ENCODE measurements around the gene CACNG4. TPM values are rescaled to one million over a fixed set of nuclear protein-coding genes. Genes with fewer than 3 reads are reported as not detected.

Gene CACNG4
- total RNA-seq, 1 experiment from 2014 or later: not detected

DNA sequence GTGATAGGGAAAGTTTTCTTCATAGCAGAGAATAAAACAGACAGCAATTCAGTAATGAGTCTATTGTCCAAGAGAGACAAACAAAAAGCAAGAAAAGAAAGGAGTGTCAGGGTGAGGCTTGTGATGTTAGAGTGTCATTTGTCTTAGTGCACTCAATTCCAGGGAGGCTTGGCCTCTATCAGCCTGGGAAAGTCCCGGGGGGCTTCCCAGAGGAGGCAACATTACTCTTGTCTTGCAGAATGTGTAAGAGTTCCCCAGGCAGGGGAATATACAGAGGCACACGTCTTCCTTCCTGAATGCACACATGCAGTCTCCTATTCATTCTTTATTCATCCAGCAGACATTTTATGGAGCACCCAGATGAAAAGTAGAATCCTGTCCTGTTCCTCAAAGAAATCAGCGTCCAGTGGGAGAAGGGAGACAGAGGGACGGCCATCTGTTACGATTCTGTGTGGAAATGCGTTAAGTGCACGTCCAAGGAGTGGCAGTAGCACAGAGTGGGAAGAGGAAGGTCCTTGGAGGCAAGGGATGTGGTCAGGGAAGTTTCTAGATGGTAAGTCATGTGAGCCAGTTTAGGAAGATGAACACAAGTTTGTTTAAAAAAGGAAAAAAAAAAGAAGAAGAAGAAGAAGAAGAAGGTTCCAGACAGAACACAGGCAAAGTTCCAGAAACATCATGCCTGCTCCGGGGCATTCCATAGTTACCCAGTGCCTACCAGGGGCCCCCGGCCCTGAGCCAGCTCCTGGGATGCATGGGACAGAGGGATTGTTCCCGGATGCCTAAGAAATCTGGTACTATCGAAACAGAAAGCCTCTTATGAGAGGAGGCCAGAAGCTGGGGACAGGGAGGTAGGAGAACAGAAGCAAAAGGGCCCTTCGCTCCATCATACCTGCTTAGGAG, 21.1 kb downstream of the CACNG4 start:
- Histone ChIP-seq H3K27me3 (ENCODE audit: insufficient read depth, low read length) (peaks cover 34% of the 10 kb centered on the region; the same call in 1 of the 2 replicates), H3K4me3 (replicated peaks in 1 of 2; ENCODE audit: low read depth in 1 of 2, low read length in 2 of 2) (no peak overlapping the region), H3K36me3 (ENCODE audit: control insufficient read depth in 1 of 2, insufficient read depth in 2 of 2, low read length in 2 of 2) (no peaks in the 10 kb centered on the region), H4K20me1 (ENCODE audit: insufficient read depth) (no peaks in the 10 kb centered on the region), H3K79me2 (ENCODE audit: insufficient read depth, low read length) (no peaks in the 10 kb centered on the region), H3K4me2 (ENCODE audit: low read length) (no peak overlapping the region), H3K9me3 (ENCODE audit: control insufficient read depth in 1 of 2, insufficient read depth in 1 of 2, low read depth in 1 of 2, low read length in 2 of 2) (no peaks in the 10 kb centered on the region), H3K9ac (ENCODE audit: low read length) (no peak overlapping the region), H3K27ac (ENCODE audit: low read depth, low read length) (no peak overlapping the region), H3K9me2 (ENCODE audit: insufficient read depth) (no peaks in the 10 kb centered on the region), H3K4me1 (ENCODE audit: control insufficient read depth in 1 of 2, insufficient read depth in 2 of 2, low read length in 2 of 2) (peaks cover 14 to 20% of the 10 kb centered on the region in 2 experiments; a peak in 3 of 4 replicates), H2AFZ (ENCODE audit: low read depth, low read length, poor library complexity, severe bottlenecking) (no peak overlapping the region)
- TF ChIP-seq ELF1 (IDR thresholded peaks at IDR 0.05; ENCODE audit: borderline replicate concordance, low read depth) (no peak), TCF7L2 (IDR thresholded peaks at IDR 0.05; ENCODE audit: borderline replicate concordance, extremely low read depth, insufficient read depth, insufficient read length) (no peak), EZH2phosphoT487 (IDR thresholded peaks at IDR 0.05; ENCODE audit: borderline replicate concordance) (no peak), YY1 (IDR thresholded peaks at IDR 0.05; ENCODE audit: extremely low read depth, insufficient replicate concordance, low read depth, low read length) (no peak)
- TF ChIP-seq, protein P1, sequence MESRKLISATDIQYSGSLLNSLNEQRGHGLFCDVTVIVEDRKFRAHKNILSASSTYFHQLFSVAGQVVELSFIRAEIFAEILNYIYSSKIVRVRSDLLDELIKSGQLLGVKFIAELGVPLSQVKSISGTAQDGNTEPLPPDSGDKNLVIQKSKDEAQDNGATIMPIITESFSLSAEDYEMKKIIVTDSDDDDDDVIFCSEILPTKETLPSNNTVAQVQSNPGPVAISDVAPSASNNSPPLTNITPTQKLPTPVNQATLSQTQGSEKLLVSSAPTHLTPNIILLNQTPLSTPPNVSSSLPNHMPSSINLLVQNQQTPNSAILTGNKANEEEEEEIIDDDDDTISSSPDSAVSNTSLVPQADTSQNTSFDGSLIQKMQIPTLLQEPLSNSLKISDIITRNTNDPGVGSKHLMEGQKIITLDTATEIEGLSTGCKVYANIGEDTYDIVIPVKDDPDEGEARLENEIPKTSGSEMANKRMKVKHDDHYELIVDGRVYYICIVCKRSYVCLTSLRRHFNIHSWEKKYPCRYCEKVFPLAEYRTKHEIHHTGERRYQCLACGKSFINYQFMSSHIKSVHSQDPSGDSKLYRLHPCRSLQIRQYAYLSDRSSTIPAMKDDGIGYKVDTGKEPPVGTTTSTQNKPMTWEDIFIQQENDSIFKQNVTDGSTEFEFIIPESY (IDR thresholded peaks at IDR 0.05; ENCODE audit: extremely low read depth, insufficient replicate concordance, low read length): no peak
- TF ChIP-seq, protein P2, sequence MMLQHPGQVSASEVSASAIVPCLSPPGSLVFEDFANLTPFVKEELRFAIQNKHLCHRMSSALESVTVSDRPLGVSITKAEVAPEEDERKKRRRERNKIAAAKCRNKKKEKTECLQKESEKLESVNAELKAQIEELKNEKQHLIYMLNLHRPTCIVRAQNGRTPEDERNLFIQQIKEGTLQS (IDR thresholded peaks at IDR 0.05): no peak
- no peak for DNase-seq (ENCODE audit: low read depth, low spot score)
- no peak for ATAC-seq
- intact Hi-C loops (cut with micrococcal nuclease): no loop called here
- POLR2A ChIA-PET: no interaction called here
- RAD21 ChIA-PET (ENCODE audit: low non-redundant PET in 1 of 2, low total read pairs in 2 of 2, uncharacterized antibody in 2 of 2, unreplicated experiment in 2 of 2): no interaction called here
- no TSS peak for BruUV-seq (replicated peaks)
- CTCF ChIA-PET: no interaction called here

All from HCT116 (cell line).